Pancreas (tissue), 10 donors: ENCODE measurements around the gene AGPAT2. TPM values are rescaled to one million over a fixed set of nuclear protein-coding genes. Genes with fewer than 3 reads are reported as not detected.
A peak's percentile ranks its signal among the peaks of the same experiment; 100 is the strongest.

Source experiments
- ATAC-seq, 4 donors: fragments of 200-7000 bp; cut with Tn5 transposase; one replicate each; pipeline versions ENCODE4 v1.8.0 to v1.9.1; 2020; ENCODE audit warnings: mild to moderate bottlenecking in 4 of 4, moderate library complexity in 4 of 4
- DNase-seq, 6 donors: peaks; one replicate each; pipeline ENCODE4 v3.0.0-alpha.2; 2020
- FAIRE-seq: peaks from 2 replicates; lab custom pipeline; 2012; peaks lifted over from hg19 to GRCh38; lab: Jason Lieb, UNC
- H3K27ac ChIP-seq, 4 donors: fragments of 200-600 bp; sonication (generic); 1 replicate in 3 of 4; 2 replicates in 1 of 4; pipeline versions ENCODE4 v1.5.0 to v1.8.0; 2020
- H3K27me3 ChIP-seq, 4 donors: fragments of 200-600 bp; one replicate each; pipeline ENCODE4 v1.8.0; 2021
- H3K36me3 ChIP-seq, 3 donors: fragments of 200-600 bp; sonication (generic) in 1 of 3; one replicate each; pipeline versions ENCODE4 v1.5.0 to v1.8.0; 2020 to 2021
- H3K4me1 ChIP-seq, 3 donors: fragments of 200-600 bp; one replicate each; pipeline ENCODE4 v1.8.0; 2021
- H3K4me3 ChIP-seq, 4 donors: fragments of 200-600 bp; sonication (generic) in 2 of 4; one replicate each; pipeline versions ENCODE4 v1.5.0 to v1.8.0; 2020 to 2021
- H3K9me3 ChIP-seq, 4 donors: fragments of 200-600 bp; one replicate each; pipeline ENCODE4 v1.8.0; 2021
- CTCF ChIP-seq, 4 donors: fragments of 200-600 bp; sonication (generic) in 3 of 4; IDR thresholded peaks; one replicate each; pipeline versions ENCODE4 v1.5.0 to v1.8.0; 2021; ENCODE audit warnings: antibody characterized with exemption in 4 of 4
- WGBS, 2 donors: extraction: QIAGEN DNeasy Blood & Tissue Kit; methylation state at CpG; one replicate each; pipeline ENCODE4 v1.1.7; 2013; 5-methylcytosine and 5-hydroxymethylcytosine counted together
- intact Hi-C, 3 donors: fragments of 100-400 bp; cut with DNase I; formaldehyde crosslinking; loops; one replicate each; pipeline versions ENCODE4 v1.11.1 to v1.14.2; 2022
- polyA plus RNA-seq, 2 donors: library from polyadenylated mRNA; stranded (reverse); fragments of 200-250 nt; gene quantifications; one replicate each; pipeline ENCODE4 v1.2.3, GENCODE V29; 2013
- total RNA-seq, 6 donors: library from RNA; stranded (reverse); fragmentation: NEBNext Ultra II Directional in 4 of 6; extraction: Animal tissue kit (Norgen Biotek cat#: 25700) in 4 of 6; gene quantifications; one replicate each; pipeline versions ENCODE4 v1.2.1 to v1.2.4, GENCODE V29; 2021 to 2023
- donor health status: healthy with polysubstance abuse.
- donor health status: DM: no; HTN: no; CAD: no; lungs with moderate emphysema.
- donor health status: DM: no; HTN: no; CAD: no.
- donor health status: control.
- donor health status: control.
- donor health status: Bipolar disorder and iron deficiency.
- donor health status: DM: yes; HTN: yes; CAD: no.
- donor health status: DM: no; HTN: no; CAD: no.
- donor health status: DM: no; HTN: no; CAD: no.
- donor health status: DM: yes; HTN: yes; CAD: no.

Gene AGPAT2
- total and polyA plus RNA-seq, 8 donors, result 57.0 to 158 (median 82.7) TPM

- FAIRE-seq (no peak), ATAC-seq (peak; percentile 63 to 71 (median 70)), DNase-seq (peak; percentile 91 to 98 (median 94))
- no peak for TF ChIP-seq CTCF (IDR thresholded peaks at IDR 0.05)
- no peaks in the 10 kb centered on the region for H3K36me3 ChIP-seq
- H3K4me1 ChIP-seq, result peaks cover 35 to 63% (median 50%) of the 10 kb centered on the region in 3 donors
- peak overlapping the region; percentile 80 to 95 (median 88) for H3K27ac ChIP-seq
- no peaks in the 10 kb centered on the region for H3K27me3 ChIP-seq
- no peaks in the 10 kb centered on the region for H3K9me3 ChIP-seq
- WGBS, 2 donors, result 4 to 11% methylated on average over 27 to 37 of the region's 37 CpGs
- H3K4me3 ChIP-seq, result peak overlapping the region in 3 of 4 donors; percentile 12 to 97 (median 70)
- intact Hi-C loops, result no loop called here
These were observed 515 bp upstream of the AGPAT2 start for GRCh38 chr9:136687721-136688223.

GRCh38 chr9:136686534-136686793, 793 bp downstream of the AGPAT2 start:
- ATAC-seq (no peak), FAIRE-seq (no peak), DNase-seq (no peak)
- Histone ChIP-seq H3K36me3 (no peaks in the 10 kb centered on the region), H3K4me3 (peak overlapping the region; percentile 70 to 97 (median 92)), H3K27ac (peak overlapping the region; percentile 80 to 95 (median 88)), H3K4me1 (peaks cover 35 to 57% (median 45%) of the 10 kb centered on the region in 3 donors), H3K9me3 (no peaks in the 10 kb centered on the region), H3K27me3 (no peaks in the 10 kb centered on the region)
- WGBS, 2 donors, result 1 to 6% methylated on average over 8 to 20 of the region's 20 CpGs
- no peak for TF ChIP-seq CTCF (IDR thresholded peaks at IDR 0.05)
- intact Hi-C loops, result no loop called here

GRCh38 chr9:136685790-136686533, 1.3 kb downstream of the AGPAT2 start:
- peak overlapping the region; percentile 70 to 97 (median 92) for H3K4me3 ChIP-seq
- DNase-seq (peak in 4 of 6 donors; percentile 55 to 87 (median 65)), ATAC-seq (peak in 1 of 4 donors; percentile 5), FAIRE-seq (no peak)
- TF ChIP-seq CTCF (IDR thresholded peaks at IDR 0.05), result no peak
- H3K9me3 ChIP-seq, result no peaks in the 10 kb centered on the region
- no peaks in the 10 kb centered on the region for H3K36me3 ChIP-seq
- intact Hi-C loops, result no loop called here
- peaks cover 30 to 51% (median 40%) of the 10 kb centered on the region in 3 donors for H3K4me1 ChIP-seq
- WGBS, 2 donors, result 12 to 18% methylated on average over 19 of the region's 19 CpGs
- H3K27me3 ChIP-seq, result no peaks in the 10 kb centered on the region
- H3K27ac ChIP-seq, result peak overlapping the region; percentile 80 to 95 (median 88)

- H3K36me3 ChIP-seq, result no peaks in the 10 kb centered on the region
- no peak for TF ChIP-seq CTCF (IDR thresholded peaks at IDR 0.05)
- FAIRE-seq, result no peak
- WGBS, 2 donors, result 47 to 55% methylated on average over 7 of the region's 7 CpGs
- H3K9me3 ChIP-seq, result no peaks in the 10 kb centered on the region
- intact Hi-C loops, result no loop called here
- H3K4me3 ChIP-seq, result peak overlapping the region; percentile 10 to 97 (median 82)
- H3K4me1 ChIP-seq, result peaks cover 23 to 44% (median 34%) of the 10 kb centered on the region in 3 donors
- H3K27me3 ChIP-seq, result no peaks in the 10 kb centered on the region
- DNase-seq, result peak in 3 of 6 donors; percentile 28 to 41 (median 28)
- no peak for ATAC-seq
- H3K27ac ChIP-seq, result peak overlapping the region in 1 of 4 donors; percentile 5
These were observed 2.0 kb downstream of the AGPAT2 start for GRCh38 chr9:136685216-136685615.

- H3K27me3 ChIP-seq, result no peaks in the 10 kb centered on the region
- H3K4me1 ChIP-seq, result peaks cover 19 to 40% (median 29%) of the 10 kb centered on the region in 3 donors
- no peak for DNase-seq
- peak overlapping the region in 3 of 4 donors; percentile 10 to 97 (median 70) for H3K4me3 ChIP-seq
- TF ChIP-seq CTCF (IDR thresholded peaks at IDR 0.05), result no peak
- no peak for FAIRE-seq
- ATAC-seq, result no peak
- H3K9me3 ChIP-seq, result no peaks in the 10 kb centered on the region
- intact Hi-C loops, result no loop called here
- peak overlapping the region in 1 of 4 donors; percentile 5 for H3K27ac ChIP-seq
- no peaks in the 10 kb centered on the region for H3K36me3 ChIP-seq
- 59 to 61% methylated on average over 15 of the region's 15 CpGs for WGBS, 2 donors
These were observed 2.5 kb downstream of the AGPAT2 start for GRCh38 chr9:136684799-136685198.
